DMS79 (cell line): ENCODE data around the gene SHISA5.

ENCODE experiments used
- DNase-seq: peaks from one replicate; lab custom pipeline; 2025; lab: John Stamatoyannopoulos, UW

Gene SHISA5

GRCh38 chr3:48459773-48460516, 44.0 kb downstream of the SHISA5 start:
- DNase-seq = no peak

GRCh38 chr3:48459331-48459730, 44.6 kb downstream of the SHISA5 start:
- no peak for DNase-seq

- no peak for DNase-seq
Observed at GRCh38 chr3:48456456-48456855, 47.5 kb downstream of the SHISA5 start.

- peak; percentile 33 for DNase-seq
Observed at GRCh38 chr3:48451270-48451669, 52.7 kb downstream of the SHISA5 start.

GRCh38 chr3:48446425-48447193, 57.4 kb downstream of the SHISA5 start, which contains the start of gene ATRIP:
Gene ATRIP (plus strand): TSS chr3:48446737. CDS start chr3:48446846, 109 bp downstream.
- DNase-seq = no peak

GRCh38 chr3:48446043-48446424, 57.9 kb downstream of the SHISA5 start:
- no peak for DNase-seq

- DNase-seq = no peak
Observed at GRCh38 chr3:48445277-48445882, 58.6 kb downstream of the SHISA5 start.

GRCh38 chr3:48441940-48442339, 62.0 kb downstream of the SHISA5 start:
- no peak for DNase-seq

- DNase-seq = no peak
Observed at GRCh38 chr3:48440590-48440958, 63.4 kb downstream of the SHISA5 start.

GRCh38 chr3:48439820-48440589, 64.0 kb downstream of the SHISA5 start, which contains the start of the genes CCDC51 and TMA7:
Gene CCDC51 (minus strand): TSS chr3:48440119. CDS start chr3:48435128, 4,991 bp downstream.
Gene TMA7 (plus strand): TSS chr3:48440257. CDS start chr3:48440297, 40 bp downstream.
- peak; percentile 81 for DNase-seq

- DNase-seq = no peak
Observed at GRCh38 chr3:48437812-48438211, 66.2 kb downstream of the SHISA5 start.

GRCh38 chr3:48436855-48437254, 67.1 kb downstream of the SHISA5 start:
- no peak for DNase-seq

- DNase-seq = no peak
Observed at GRCh38 chr3:48436477-48436787, 67.5 kb downstream of the SHISA5 start.

- no peak for DNase-seq
Observed at GRCh38 chr3:48435774-48436476, 68.0 kb downstream of the SHISA5 start.

- no peak for DNase-seq
Observed at GRCh38 chr3:48435223-48435595, 68.8 kb downstream of the SHISA5 start.

GRCh38 chr3:48434591-48435222, 69.3 kb downstream of the SHISA5 start:
- no peak for DNase-seq

- DNase-seq = no peak
Observed at GRCh38 chr3:48433472-48434118, 70.4 kb downstream of the SHISA5 start.

GRCh38 chr3:48432411-48433371, 71.3 kb downstream of the SHISA5 start:
- no peak for DNase-seq
